WERI-Rb-1 (cell line): ENCODE data around the gene SYTL1.

Experiments used
- DNase-seq: peaks from one replicate; pipeline ENCODE4 v3.0.0-alpha.2; 2020
- H3K27ac ChIP-seq: fragments of 250-450 bp; sonication (Bioruptor Pico); 2 replicates; pipeline ENCODE4 v1.5.1; 2020; ENCODE audit warnings: mild to moderate bottlenecking, moderate library complexity
- H3K27me3 ChIP-seq: fragments of 250-450 bp; sonication (Bioruptor Pico); 2 replicates; pipeline ENCODE4 v1.5.1; 2021; ENCODE audit warnings: mild to moderate bottlenecking, low read depth, moderate library complexity; ENCODE audit not compliant: insufficient read depth, severe bottlenecking
- H3K36me3 ChIP-seq: fragments of 250-450 bp; sonication (Bioruptor Pico); 2 replicates; pipeline ENCODE4 v1.5.1; 2020; ENCODE audit warnings: mild to moderate bottlenecking, moderate library complexity
- H3K4me3 ChIP-seq: 2 replicates; pipeline ENCODE4 v1.5.1; 2011; ENCODE audit warnings: low read depth, mild to moderate bottlenecking, control low read depth, low read length
- H3K9me3 ChIP-seq: fragments of 250-450 bp; sonication (Bioruptor Pico); 2 replicates; pipeline ENCODE4 v1.5.1; 2021; ENCODE audit warnings: mild to moderate bottlenecking, moderate library complexity; ENCODE audit not compliant: severe bottlenecking
- CTCF ChIP-seq: IDR thresholded peaks from 2 replicates; pipeline ENCODE4 v1.5.1; 2011; ENCODE audit warnings: low read depth, mild to moderate bottlenecking, control low read depth, inconsistent platforms, low read length

The SYTL1 gene

GRCh38 chr1:27314169-27314568 is 27.7 kb upstream of the SYTL1 start:
- TF ChIP-seq CTCF = no peak
- H3K9me3 ChIP-seq = no peaks in the 10 kb centered on the region
- no peaks in the 10 kb centered on the region for H3K27me3 ChIP-seq
- no peak overlapping the region for H3K4me3 ChIP-seq
- DNase-seq = no peak
- no peak overlapping the region for H3K27ac ChIP-seq
- H3K36me3 ChIP-seq = no peaks in the 10 kb centered on the region; the same call in 1 of the 2 replicates

GRCh38 chr1:27314737-27315136 is 27.1 kb upstream of the SYTL1 start:
- TF ChIP-seq CTCF = no peak
- Histone ChIP-seq H3K9me3 (no peaks in the 10 kb centered on the region), H3K27me3 (no peaks in the 10 kb centered on the region), H3K27ac (no peak overlapping the region), H3K4me3 (no peak overlapping the region), H3K36me3 (no peaks in the 10 kb centered on the region; the same call in 1 of the 2 replicates)
- DNase-seq = no peak

- no peaks in the 10 kb centered on the region for H3K9me3 ChIP-seq
- no peak for TF ChIP-seq CTCF
- H3K27me3 ChIP-seq = no peaks in the 10 kb centered on the region
- no peak overlapping the region; the same call in 1 of the 2 replicates for H3K27ac ChIP-seq
- DNase-seq = no peak
- no peaks in the 10 kb centered on the region for H3K36me3 ChIP-seq
- no peak overlapping the region for H3K4me3 ChIP-seq
These were observed 25.0 kb upstream of the SYTL1 start for GRCh38 chr1:27316860-27317259.

GRCh38 chr1:27318136-27318535 is 23.7 kb upstream of the SYTL1 start:
- DNase-seq = no peak
- H3K27ac ChIP-seq = peak overlapping the region; percentile 79
- no peaks in the 10 kb centered on the region for H3K9me3 ChIP-seq
- H3K36me3 ChIP-seq = peaks cover 3% of the 10 kb centered on the region; the same call in 1 of the 2 replicates
- no peaks in the 10 kb centered on the region for H3K27me3 ChIP-seq
- no peak overlapping the region for H3K4me3 ChIP-seq
- TF ChIP-seq CTCF = no peak

- peaks cover 4% of the 10 kb centered on the region for H3K36me3 ChIP-seq
- no peaks in the 10 kb centered on the region for H3K27me3 ChIP-seq
- no peak for TF ChIP-seq CTCF
- H3K9me3 ChIP-seq = no peaks in the 10 kb centered on the region
- peak overlapping the region; percentile 79 for H3K27ac ChIP-seq
- peak; percentile 81 for DNase-seq
- no peak overlapping the region for H3K4me3 ChIP-seq
These were observed 23.2 kb upstream of the SYTL1 start for GRCh38 chr1:27318596-27318995.
